DOHH2 (cell line): ENCODE results near the gene RBM20.

ENCODE experiments used
- H3F3A ChIP-seq: fragments of 200-600 bp; sonication (generic), shearing (Covaris generic); 2 replicates; pipeline ENCODE4 v1.6.0; 2016; ENCODE audit warnings: antibody characterized with exemption, mild to moderate bottlenecking; ENCODE audit not compliant: control insufficient read depth, insufficient read depth
- H3K27ac ChIP-seq: fragments of 200-600 bp; sonication (generic); 2 replicates; pipeline ENCODE4 v1.5.1; 2014; ENCODE audit warnings: low read depth, mild to moderate bottlenecking, low read length, moderate library complexity
- H3K27me3 ChIP-seq: fragments of 200-600 bp; sonication (generic); 2 replicates; pipeline ENCODE4 v1.6.1; 2014; ENCODE audit warnings: mild to moderate bottlenecking, low read length, mixed read lengths; ENCODE audit not compliant: control insufficient read depth
- H3K36me3 ChIP-seq: fragments of 200-600 bp; sonication (generic); 2 replicates; pipeline ENCODE4 v1.6.1; 2014; ENCODE audit warnings: mild to moderate bottlenecking, low read length, moderate library complexity, mixed read lengths; ENCODE audit not compliant: control insufficient read depth
- H3K4me1 ChIP-seq: fragments of 200-600 bp; sonication (generic); 2 replicates; pipeline ENCODE4 v1.6.1; 2014; ENCODE audit warnings: mild to moderate bottlenecking, low read length, mixed read lengths; ENCODE audit not compliant: control insufficient read depth
- H3K4me2 ChIP-seq: fragments of 200-600 bp; sonication (generic); 2 replicates; pipeline ENCODE4 v1.6.0; 2014; ENCODE audit warnings: mild to moderate bottlenecking, low read length, moderate library complexity
- H3K4me3 ChIP-seq: fragments of 200-600 bp; sonication (generic); 2 replicates; pipeline ENCODE4 v1.5.1; 2014; ENCODE audit warnings: mild to moderate bottlenecking, low read length, mixed read lengths
- H3K79me2 ChIP-seq: fragments of 200-600 bp; sonication (generic); 2 replicates; pipeline ENCODE4 v1.6.1; 2014; ENCODE audit warnings: mild to moderate bottlenecking, low read length, mixed read lengths; ENCODE audit not compliant: control insufficient read depth
- H3K9me2 ChIP-seq: fragments of 200-600 bp; sonication (generic); replicated peaks from 2 replicates; pipeline ENCODE4 v1.6.1; 2014; ENCODE audit warnings: mild to moderate bottlenecking, low read length, mixed read lengths; ENCODE audit not compliant: control insufficient read depth
- H3K9me3 ChIP-seq: fragments of 200-600 bp; sonication (generic); 2 replicates; pipeline ENCODE4 v1.6.1; 2014; ENCODE audit warnings: antibody characterized with exemption, low read length, mixed read lengths; ENCODE audit not compliant: control insufficient read depth, insufficient read depth
- H4K20me1 ChIP-seq: fragments of 200-600 bp; sonication (generic); 2 replicates; pipeline ENCODE4 v1.6.0; 2014; ENCODE audit warnings: low read depth, mild to moderate bottlenecking, antibody characterized with exemption, low read length, moderate library complexity; ENCODE audit not compliant: control insufficient read depth, insufficient read depth
- CTCF ChIP-seq: fragments of 200-600 bp; sonication (generic); IDR thresholded peaks from one replicate; pipeline ENCODE4 v1.5.1; 2014; ENCODE audit warnings: antibody characterized with exemption, mild to moderate bottlenecking, low read depth, low read length; ENCODE audit not compliant: poor library complexity, severe bottlenecking
- EZH2phosphoT487 ChIP-seq: fragments of 200-600 bp; sonication (generic); IDR thresholded peaks from 2 replicates; pipeline ENCODE4 v1.6.1; 2017; ENCODE audit warnings: borderline replicate concordance, mild to moderate bottlenecking, antibody characterized with exemption, low read length, moderate library complexity, mixed read lengths

RBM20 gene

DNA sequence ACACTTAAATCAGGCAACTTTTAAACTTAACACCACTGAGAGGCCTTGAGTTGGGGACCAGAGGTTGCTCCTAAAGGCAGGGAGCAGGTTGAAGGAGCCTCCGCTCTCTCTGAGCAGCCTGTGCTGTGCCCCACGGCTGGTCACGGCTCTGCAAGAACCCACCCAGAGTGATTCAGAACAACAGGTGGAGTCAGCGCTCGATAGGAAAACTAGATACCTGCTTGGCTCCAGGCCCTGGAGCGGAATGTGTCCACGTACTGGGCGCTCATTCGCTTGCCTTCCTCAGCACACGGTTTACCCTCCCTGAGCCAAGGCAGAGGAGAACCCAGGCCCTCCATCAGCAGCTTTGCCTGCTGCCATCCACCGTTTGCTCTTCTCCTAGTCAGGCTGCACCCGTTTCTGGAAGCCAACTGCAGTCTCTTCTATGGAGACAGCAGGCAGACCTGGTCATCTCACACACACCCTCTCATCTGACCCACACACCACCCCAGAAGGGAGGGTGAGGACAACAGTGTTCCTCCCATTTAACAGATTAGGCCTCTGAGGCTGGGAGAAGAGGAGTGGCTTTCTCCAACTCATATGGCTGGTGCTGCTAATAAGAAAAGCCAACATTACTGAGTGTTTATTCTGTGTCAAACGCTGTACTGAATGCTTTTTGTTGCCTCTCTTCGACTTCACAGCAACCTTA, 189.9 kb downstream of the RBM20 start:
- Histone ChIP-seq H3K9me3 (no peaks in the 10 kb centered on the region), H3K36me3 (no peaks in the 10 kb centered on the region), H3K4me3 (no peak overlapping the region), H3K4me2 (no peak overlapping the region), H4K20me1 (no peaks in the 10 kb centered on the region), H3K79me2 (no peaks in the 10 kb centered on the region), H3K4me1 (peaks cover 53% of the 10 kb centered on the region), H3K27me3 (no peaks in the 10 kb centered on the region), H3K9me2 (no peaks in the 10 kb centered on the region), H3K27ac (no peak overlapping the region), H3F3A (peaks cover 3% of the 10 kb centered on the region; the same call in 1 of the 2 replicates)
- TF ChIP-seq EZH2phosphoT487 (no peak), CTCF (no peak)

DNA sequence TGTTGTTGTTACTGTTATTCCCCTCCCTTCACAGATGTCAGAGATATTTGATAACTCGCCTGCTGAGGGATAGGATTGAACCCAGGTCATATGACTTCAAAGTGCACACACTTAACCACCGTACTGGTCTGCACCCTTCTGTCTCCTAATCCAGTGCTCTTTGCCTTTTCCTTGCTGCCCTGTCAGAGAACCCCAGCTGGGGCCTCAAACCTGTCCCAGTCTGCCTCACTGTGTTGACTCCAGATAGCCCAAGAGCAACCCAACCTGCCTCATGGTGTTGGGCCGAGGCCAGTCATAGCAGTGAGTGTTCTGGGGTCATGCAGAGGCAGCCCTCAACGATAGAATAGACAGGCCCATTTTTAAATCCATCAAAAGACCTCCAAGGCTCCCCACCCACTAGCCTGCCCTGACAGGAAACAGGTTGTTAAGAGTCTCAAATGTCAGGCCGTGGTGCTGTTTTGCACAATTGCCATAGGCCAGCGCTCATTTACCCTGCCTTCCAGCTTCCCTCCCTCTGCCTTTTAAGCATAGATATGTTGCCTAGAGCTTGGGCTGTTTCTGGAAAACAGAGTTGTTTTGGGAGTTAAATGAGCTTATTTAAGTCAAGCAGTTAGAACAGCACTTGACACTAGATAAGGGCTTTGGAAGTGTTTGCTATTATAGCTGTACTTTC, 190.6 kb downstream of the RBM20 start:
- Histone ChIP-seq H3K27ac (no peak overlapping the region), H3K79me2 (no peaks in the 10 kb centered on the region), H3K9me3 (no peaks in the 10 kb centered on the region), H3K27me3 (no peaks in the 10 kb centered on the region), H3K36me3 (no peaks in the 10 kb centered on the region), H3K4me2 (peak overlapping the region; percentile 23), H3F3A (peaks cover 7% of the 10 kb centered on the region; the same call in 1 of the 2 replicates), H3K4me1 (peaks cover 54% of the 10 kb centered on the region), H4K20me1 (no peaks in the 10 kb centered on the region), H3K9me2 (no peaks in the 10 kb centered on the region), H3K4me3 (no peak overlapping the region)
- TF ChIP-seq EZH2phosphoT487 = no peak
- TF ChIP-seq CTCF = no peak

GRCh38 chr10:110835841-110836240, 191.7 kb downstream of the RBM20 start:
- H3K4me2 ChIP-seq = no peak overlapping the region
- no peaks in the 10 kb centered on the region for H3K27me3 ChIP-seq
- H3K79me2 ChIP-seq = no peaks in the 10 kb centered on the region
- peaks cover 50% of the 10 kb centered on the region for H3K4me1 ChIP-seq
- no peaks in the 10 kb centered on the region for H3K9me3 ChIP-seq
- no peaks in the 10 kb centered on the region for H4K20me1 ChIP-seq
- H3K9me2 ChIP-seq = no peaks in the 10 kb centered on the region
- H3K4me3 ChIP-seq = no peak overlapping the region
- H3K27ac ChIP-seq = no peak overlapping the region
- peaks cover 7% of the 10 kb centered on the region; the same call in 1 of the 2 replicates for H3F3A ChIP-seq
- TF ChIP-seq CTCF = no peak
- TF ChIP-seq EZH2phosphoT487 = no peak
- no peaks in the 10 kb centered on the region for H3K36me3 ChIP-seq
